H54 (cell line): Measurements from ENCODE around the gene MYO5C.

Experiments
- DNase-seq: peaks from one replicate; pipeline ENCODE4 v3.0.0; 2011; ENCODE audit warnings: low spot score, mixed read lengths; ENCODE audit not compliant: insufficient read length
- FAIRE-seq: peaks from 3 replicates; lab custom pipeline; 2011; peaks lifted over from hg19 to GRCh38; lab: Jason Lieb, UNC
- POLR2A ChIP-seq: IDR thresholded peaks from 2 replicates; pipeline ENCODE4 v1.6.1; 2011; ENCODE audit warnings: low read depth, mild to moderate bottlenecking, low read length

The MYO5C gene

GRCh38 chr15:52278636-52279367, 16.8 kb downstream of the MYO5C start:
- TF ChIP-seq POLR2A = no peak
- no peak for DNase-seq

DNA sequence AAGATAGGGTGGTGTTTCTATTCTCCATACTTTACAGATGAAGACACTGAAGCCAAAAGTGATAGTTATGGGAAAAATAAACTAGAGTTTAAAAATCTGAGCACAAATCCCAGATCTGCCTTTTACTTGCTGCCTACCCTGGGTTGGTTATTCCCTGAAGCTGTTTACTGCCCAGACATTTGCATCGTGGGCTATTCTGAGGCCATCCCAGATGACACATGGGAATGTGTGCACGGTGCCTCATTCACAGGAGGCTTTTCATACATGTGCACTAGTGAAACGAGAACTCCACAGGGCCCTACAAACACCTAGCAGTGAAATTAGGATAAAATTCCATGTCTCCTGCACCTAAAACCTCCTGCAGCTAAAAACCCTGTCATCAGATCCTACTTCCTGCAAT, 17.5 kb downstream of the MYO5C start:
- no peak for FAIRE-seq
- no peak for TF ChIP-seq POLR2A
- DNase-seq = no peak

More at GRCh38 chr15:52278636-52279367, 16.8 kb downstream of the MYO5C start:
- FAIRE-seq = no peak

- DNase-seq (no peak), FAIRE-seq (no peak)
- no peak for TF ChIP-seq POLR2A
Observed at GRCh38 chr15:52277575-52277974, 18.0 kb downstream of the MYO5C start.

GRCh38 chr15:52276256-52276770, 19.3 kb downstream of the MYO5C start:
- no peak for DNase-seq
- no peak for FAIRE-seq

GRCh38 chr15:52263563-52264282, 31.9 kb downstream of the MYO5C start:
- FAIRE-seq = no peak
- TF ChIP-seq POLR2A = no peak
- no peak for DNase-seq

More at GRCh38 chr15:52276256-52276770, 19.3 kb downstream of the MYO5C start:
- no peak for TF ChIP-seq POLR2A

- FAIRE-seq (no peak), DNase-seq (no peak)
- no peak for TF ChIP-seq POLR2A
Observed at GRCh38 chr15:52262364-52262763, 33.2 kb downstream of the MYO5C start.

DNA sequence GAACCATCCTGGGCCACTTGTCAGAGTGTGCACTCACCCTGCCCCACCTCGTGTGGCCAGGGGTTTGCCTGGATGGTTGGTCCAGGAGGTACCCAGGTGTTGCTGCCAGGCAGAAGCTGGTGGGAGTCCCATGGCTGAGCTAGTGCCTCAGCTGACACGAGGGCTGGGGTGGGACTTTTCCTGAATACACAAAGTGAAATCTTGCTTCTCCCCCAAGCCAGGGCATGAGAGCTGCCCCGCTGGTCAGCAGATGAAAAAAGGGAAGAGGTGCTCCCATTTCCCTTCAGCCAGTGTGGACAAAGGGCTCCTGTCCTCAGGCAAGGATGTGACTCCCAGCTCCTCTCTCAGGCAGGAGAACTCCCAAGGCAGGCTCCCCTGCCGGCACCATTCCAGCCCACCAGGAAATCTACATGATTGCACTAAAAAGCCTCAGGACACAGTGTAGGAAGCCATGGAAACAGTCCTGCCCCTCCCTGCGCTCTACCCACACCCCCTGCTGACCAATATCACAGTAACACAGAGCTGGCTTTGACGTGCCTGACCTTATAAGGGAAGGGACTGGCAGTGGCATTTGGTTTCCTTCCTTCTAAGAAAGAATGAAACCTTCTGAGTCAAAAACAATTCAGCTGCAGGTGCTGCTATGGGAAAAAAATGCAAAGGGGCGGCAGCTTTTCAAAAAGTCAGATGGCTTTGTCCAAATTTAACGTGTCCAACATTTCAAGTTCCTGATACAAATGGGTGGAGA, 33.9 kb downstream of the MYO5C start:
- no peak for FAIRE-seq
- peak; percentile 52 for DNase-seq
- no peak for TF ChIP-seq POLR2A

GRCh38 chr15:52261026-52261425, 34.6 kb downstream of the MYO5C start:
- DNase-seq (no peak), FAIRE-seq (no peak)
- TF ChIP-seq POLR2A = no peak

DNA sequence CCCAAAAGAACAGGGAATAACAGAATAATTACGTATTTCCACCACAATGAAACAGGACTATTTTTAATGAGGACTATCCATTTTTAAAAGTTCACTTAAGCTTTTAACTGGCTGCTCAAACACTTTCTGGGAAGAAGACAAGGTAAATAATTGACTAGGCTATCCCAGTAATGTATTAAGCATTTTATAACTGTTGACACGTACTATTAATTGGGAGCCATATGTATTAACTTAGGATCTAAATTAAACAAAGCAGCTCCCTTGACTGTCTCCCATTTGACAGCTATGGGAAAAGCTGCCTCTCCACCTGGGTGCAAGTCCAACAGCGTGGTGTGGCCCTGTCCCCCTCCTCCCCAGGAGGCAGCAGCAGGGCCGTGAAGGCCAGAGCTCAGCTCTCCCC, 36.1 kb downstream of the MYO5C start:
- DNase-seq (no peak), FAIRE-seq (no peak)
- no peak for TF ChIP-seq POLR2A

GRCh38 chr15:52258461-52258860, 37.1 kb downstream of the MYO5C start:
- TF ChIP-seq POLR2A = no peak
- no peak for FAIRE-seq
- no peak for DNase-seq

GRCh38 chr15:52257734-52258062, 37.9 kb downstream of the MYO5C start:
- no peak for DNase-seq
- TF ChIP-seq POLR2A = no peak
- no peak for FAIRE-seq

- DNase-seq (no peak), FAIRE-seq (no peak)
- no peak for TF ChIP-seq POLR2A
Observed at GRCh38 chr15:52256930-52257733, 38.5 kb downstream of the MYO5C start.

DNA sequence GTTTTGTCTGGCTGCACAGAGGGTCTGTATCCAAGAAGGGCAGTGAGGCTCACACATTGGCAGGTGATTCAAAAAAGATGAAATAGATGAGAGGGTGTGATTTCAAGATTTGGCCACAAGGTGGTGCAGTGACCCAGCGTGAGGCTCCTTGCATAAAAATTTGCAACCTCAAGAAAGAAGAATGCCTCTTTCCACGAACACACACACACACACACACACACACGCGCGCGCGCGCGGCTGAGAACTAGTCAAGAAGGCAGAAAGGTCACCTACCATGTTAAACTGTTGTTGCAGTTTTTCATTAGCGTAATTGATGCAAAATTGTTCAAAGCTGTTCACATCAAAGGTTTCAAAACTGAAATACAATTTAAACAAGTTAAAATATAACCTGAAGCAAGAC, 39.2 kb downstream of the MYO5C start:
- FAIRE-seq (no peak), DNase-seq (peak; percentile 23)
- TF ChIP-seq POLR2A = no peak
